GM19193 (cell line): ENCODE results near the gene SH3D21.

Experiments
- POLR2A ChIP-seq: IDR thresholded peaks from 4 replicates; pipeline ENCODE4 v1.6.1; 2011; ENCODE audit not compliant: insufficient read depth, insufficient read length; ENCODE audit errors: extremely low read depth

The SH3D21 gene

GRCh38 chr1:36306210-36306901, at the start of gene SH3D21:
Gene SH3D21, plus strand, starts transcription at chr1:36306368. Its CDS starts 53 bp downstream, at chr1:36306421.
- no peak for TF ChIP-seq POLR2A

GRCh38 chr1:36256558-36257374, 49.4 kb upstream of the SH3D21 start:
- no peak for TF ChIP-seq POLR2A

GRCh38 chr1:36257375-36257767, 48.8 kb upstream of the SH3D21 start:
- TF ChIP-seq POLR2A = no peak

- TF ChIP-seq POLR2A = no peak
These were observed 47.2 kb upstream of the SH3D21 start for GRCh38 chr1:36258960-36259344.

GRCh38 chr1:36268981-36269380, 37.2 kb upstream of the SH3D21 start:
- TF ChIP-seq POLR2A = no peak

- TF ChIP-seq POLR2A = no peak
These were observed 36.7 kb upstream of the SH3D21 start for GRCh38 chr1:36269408-36269838.

GRCh38 chr1:36273024-36273423, 33.1 kb upstream of the SH3D21 start:
- TF ChIP-seq POLR2A = no peak

GRCh38 chr1:36274201-36274600, 32.0 kb upstream of the SH3D21 start:
- TF ChIP-seq POLR2A = no peak

- TF ChIP-seq POLR2A = no peak
These were observed 29.5 kb upstream of the SH3D21 start for GRCh38 chr1:36276688-36277087.

- no peak for TF ChIP-seq POLR2A
These were observed 26.9 kb upstream of the SH3D21 start for GRCh38 chr1:36279110-36279788.

GRCh38 chr1:36279789-36280296, 26.3 kb upstream of the SH3D21 start:
- TF ChIP-seq POLR2A = no peak

GRCh38 chr1:36284061-36284460, 22.1 kb upstream of the SH3D21 start:
- no peak for TF ChIP-seq POLR2A

GRCh38 chr1:36284517-36284916, 21.7 kb upstream of the SH3D21 start:
- TF ChIP-seq POLR2A = no peak

- no peak for TF ChIP-seq POLR2A
These were observed 20.6 kb upstream of the SH3D21 start for GRCh38 chr1:36285443-36286101.

- no peak for TF ChIP-seq POLR2A
These were observed 19.4 kb upstream of the SH3D21 start for GRCh38 chr1:36286802-36287201.
